LNCaP clone FGC (cell line): ENCODE measurements around the gene NUBPL.
A peak's percentile ranks its signal among the peaks of the same experiment; 100 is the strongest.

Experiments used
- DNase-seq: peaks from one replicate; pipeline ENCODE4 v3.0.0-alpha.2; 2011; ENCODE audit warnings: low read depth
- H3K4me3 ChIP-seq: 2 replicates; pipeline ENCODE4 v1.5.1; 2011; ENCODE audit warnings: mild to moderate bottlenecking, low read depth, low read length, control low read depth
- CTCF ChIP-seq: IDR thresholded peaks from 2 replicates; pipeline ENCODE4 v1.5.1; 2012; ENCODE audit warnings: mild to moderate bottlenecking; ENCODE audit not compliant: control insufficient read depth, insufficient read depth; ENCODE audit errors: extremely low read depth

The NUBPL gene

GRCh38 chr14:31682768-31683167 lies 121.6 kb downstream of the NUBPL start:
- TF ChIP-seq CTCF, result no peak
- H3K4me3 ChIP-seq, result no peak overlapping the region
- DNase-seq, result no peak

- no peak for TF ChIP-seq CTCF
- DNase-seq, result no peak
- H3K4me3 ChIP-seq, result no peak overlapping the region
Observed at GRCh38 chr14:31687726-31688125, 126.5 kb downstream of the NUBPL start.

GRCh38 chr14:31690056-31690455 lies 128.9 kb downstream of the NUBPL start:
- TF ChIP-seq CTCF, result no peak
- H3K4me3 ChIP-seq, result no peak overlapping the region
- peak; percentile 6 for DNase-seq

- no peak overlapping the region for H3K4me3 ChIP-seq
- TF ChIP-seq CTCF, result no peak
- no peak for DNase-seq
Observed at GRCh38 chr14:31692376-31692781, 131.2 kb downstream of the NUBPL start.

GRCh38 chr14:31696378-31696777 lies 135.2 kb downstream of the NUBPL start:
- TF ChIP-seq CTCF, result no peak
- H3K4me3 ChIP-seq, result no peak overlapping the region
- DNase-seq, result no peak

- no peak for DNase-seq
- TF ChIP-seq CTCF, result no peak
Observed at GRCh38 chr14:31699809-31700208, 138.6 kb downstream of the NUBPL start.

GRCh38 chr14:31700282-31701074 lies 139.3 kb downstream of the NUBPL start:
- no peak overlapping the region for H3K4me3 ChIP-seq
- TF ChIP-seq CTCF, result no peak
- DNase-seq, result no peak

More at GRCh38 chr14:31699809-31700208, 138.6 kb downstream of the NUBPL start:
- H3K4me3 ChIP-seq, result no peak overlapping the region
